Fibroblast of lung (primary cell): ENCODE data around the gene RRAGD. TPM values are rescaled to one million over a fixed set of nuclear protein-coding genes. Genes with fewer than 3 reads are reported as not detected.

Experiments
- DNase-seq, 2 donors: peaks; one replicate each; pipeline versions ENCODE4 v3.0.0 to v3.0.0-alpha.2; 2010; ENCODE audit warnings: low read depth in 2 of 2
- H2AFZ ChIP-seq: 2 replicates; pipeline ENCODE4 v1.5.1; 2012; ENCODE audit warnings: low read length, control low read depth, inconsistent platforms
- H3K27ac ChIP-seq: 2 replicates; pipeline ENCODE4 v1.5.1; 2011; ENCODE audit warnings: low read length, control low read depth; ENCODE audit not compliant: insufficient read depth
- H3K27me3 ChIP-seq: 2 replicates; pipeline ENCODE4 v1.5.1; 2011; ENCODE audit warnings: mild to moderate bottlenecking, low read length; ENCODE audit not compliant: control insufficient read depth, insufficient read depth
- H3K36me3 ChIP-seq: 2 replicates; pipeline ENCODE4 v1.5.1; 2011; ENCODE audit warnings: low read length; ENCODE audit not compliant: control insufficient read depth, insufficient read depth
- H3K4me1 ChIP-seq: 2 replicates; pipeline ENCODE4 v1.5.1; 2011; ENCODE audit warnings: low read length; ENCODE audit not compliant: control insufficient read depth, insufficient read depth; ENCODE audit errors: extremely low read depth
- H3K4me2 ChIP-seq: 2 replicates; pipeline ENCODE4 v1.5.1; 2011; ENCODE audit warnings: low read length, control low read depth; ENCODE audit not compliant: insufficient read depth; ENCODE audit errors: extremely low read depth
- H3K4me3 ChIP-seq, 4 experiments: fragments of 200-600 bp in 1 of 4; sonication (generic) in 1 of 4; replicated peaks in 1 of 4; 2 replicates each; pipeline ENCODE4 v1.5.1; 2011 to 2016; ENCODE audit warnings: low read length in 4 of 4, low read depth in 3 of 4, mild to moderate bottlenecking in 3 of 4, control low read depth in 2 of 4, inconsistent platforms in 1 of 4, mixed read lengths in 1 of 4; ENCODE audit not compliant: insufficient read depth in 1 of 4; ENCODE audit errors: control extremely low read depth in 1 of 4
- H3K79me2 ChIP-seq: 2 replicates; pipeline ENCODE4 v1.5.1; 2012; ENCODE audit warnings: mild to moderate bottlenecking, low read length, inconsistent platforms; ENCODE audit not compliant: control insufficient read depth, insufficient read depth
- H3K9ac ChIP-seq: 2 replicates; pipeline ENCODE4 v1.5.1; 2011; ENCODE audit warnings: mild to moderate bottlenecking, low read length, control low read depth; ENCODE audit not compliant: insufficient read depth
- H3K9me3 ChIP-seq: 2 replicates; pipeline ENCODE4 v1.5.1; 2012; ENCODE audit warnings: low read depth, low read length; ENCODE audit not compliant: control insufficient read depth, insufficient read depth
- H4K20me1 ChIP-seq: 2 replicates; pipeline ENCODE4 v1.5.1; 2011; ENCODE audit warnings: low read length; ENCODE audit not compliant: control insufficient read depth, insufficient read depth; ENCODE audit errors: extremely low read depth
- CTCF ChIP-seq, 2 donors: IDR thresholded peaks in 1 of 2; conservative IDR thresholded peaks in 1 of 2; 1 replicate in 1 of 2; 2 replicates in 1 of 2; pipeline ENCODE4 v1.5.1; 2011 to 2012; ENCODE audit warnings: low read length in 2 of 2, control low read depth in 1 of 2, inconsistent platforms in 1 of 2, low read depth in 1 of 2, mild to moderate bottlenecking in 1 of 2
- EZH2 ChIP-seq: IDR thresholded peaks from 2 replicates; pipeline ENCODE4 v1.5.1; 2012; ENCODE audit warnings: low read length, control low read depth, mild to moderate bottlenecking; ENCODE audit errors: missing control alignments
- polyA plus RNA-seq, 2 donors: library from polyadenylated mRNA; depleted of rRNA in 1 of 2; stranded (reverse) in 1 of 2; unstranded in 1 of 2; fragments of >200 nt; gene quantifications; 2 replicates each; pipeline ENCODE4 v1.2.1, GENCODE V29; 2011 to 2012; ENCODE audit warnings: missing spikeins in 1 of 2
- total RNA-seq: library from RNA; depleted of rRNA; stranded (reverse); fragments of >200 nt; gene quantifications from 2 replicates; pipeline ENCODE4 v1.2.1, GENCODE V29; 2014

RRAGD gene
- total and polyA plus RNA-seq, 2 donors (not counting 1 experiment from before 2014, with no cell fraction given) = 0.07 to 1.8 TPM

- no peaks in the 10 kb centered on the region for H3K79me2 ChIP-seq
- no peaks in the 10 kb centered on the region for H3K27me3 ChIP-seq
- H3K27ac ChIP-seq = no peak overlapping the region
- H3K9me3 ChIP-seq = no peaks in the 10 kb centered on the region
- H3K4me1 ChIP-seq = no peaks in the 10 kb centered on the region
- no peak for DNase-seq
- no peaks in the 10 kb centered on the region for H4K20me1 ChIP-seq
- H3K4me2 ChIP-seq = no peak overlapping the region
- H2AFZ ChIP-seq = no peak overlapping the region
- no peak overlapping the region for H3K9ac ChIP-seq
- H3K36me3 ChIP-seq = no peaks in the 10 kb centered on the region
- H3K4me3 ChIP-seq = no peak overlapping the region
- TF ChIP-seq CTCF (conservative IDR thresholded peaks at IDR 0.05 in 1 of 2, IDR thresholded peaks at IDR 0.05 in 1 of 2; ENCODE audit: low read depth in 1 of 2, low read length in 2 of 2) = no peak
- TF ChIP-seq EZH2 = no peak
Observed at GRCh38 chr6:89440200-89440599, 28.1 kb upstream of the RRAGD start.

- no peak overlapping the region for H3K4me2 ChIP-seq
Observed at GRCh38 chr6:89439014-89439413, 26.9 kb upstream of the RRAGD start.

GRCh38 chr6:89438248-89438647, 26.2 kb upstream of the RRAGD start:
- no peak overlapping the region for H3K27ac ChIP-seq
- H3K4me1 ChIP-seq = no peaks in the 10 kb centered on the region

More at GRCh38 chr6:89439014-89439413, 26.9 kb upstream of the RRAGD start:
- no peaks in the 10 kb centered on the region for H3K9me3 ChIP-seq
- no peaks in the 10 kb centered on the region for H3K36me3 ChIP-seq
- H3K4me3 ChIP-seq = no peak overlapping the region
- no peaks in the 10 kb centered on the region for H3K79me2 ChIP-seq
- H2AFZ ChIP-seq = no peak overlapping the region
- no peaks in the 10 kb centered on the region for H4K20me1 ChIP-seq
- no peak overlapping the region for H3K9ac ChIP-seq
- no peaks in the 10 kb centered on the region for H3K4me1 ChIP-seq
- TF ChIP-seq EZH2 (no peak), CTCF (conservative IDR thresholded peaks at IDR 0.05 in 1 of 2, IDR thresholded peaks at IDR 0.05 in 1 of 2; ENCODE audit: low read depth in 1 of 2, low read length in 2 of 2) (no peak)
- no peak for DNase-seq
- peaks cover 3% of the 10 kb centered on the region for H3K27me3 ChIP-seq
- H3K27ac ChIP-seq = no peak overlapping the region

More at GRCh38 chr6:89438248-89438647, 26.2 kb upstream of the RRAGD start:
- Histone ChIP-seq H3K27me3 (peaks cover 6% of the 10 kb centered on the region), H2AFZ (no peak overlapping the region), H3K4me2 (no peak overlapping the region), H4K20me1 (no peaks in the 10 kb centered on the region), H3K4me3 (no peak overlapping the region), H3K79me2 (no peaks in the 10 kb centered on the region), H3K36me3 (no peaks in the 10 kb centered on the region), H3K9me3 (no peaks in the 10 kb centered on the region), H3K9ac (no peak overlapping the region)
- DNase-seq = no peak
- no peak for TF ChIP-seq CTCF (conservative IDR thresholded peaks at IDR 0.05 in 1 of 2, IDR thresholded peaks at IDR 0.05 in 1 of 2; ENCODE audit: low read depth in 1 of 2, low read length in 2 of 2)
- TF ChIP-seq EZH2 = no peak
